ENCODE data around the gene STON2.
"Not testable (repeated sequence)": the region's sequence is repeated elsewhere in the genome, so short reads cannot be mapped to it uniquely, and the experiment has no call there.

The STON2 gene

GRCh38 chr14:81400202-81400678, at the start of gene STON2:
STON2 (minus strand) TSS chr14:81400324; CDS start chr14:81398382, 1,942 bp downstream.
- no peak for DNase-seq (ENCODE audit: insufficient read length, low spot score)
- FAIRE-seq: no peak

- DNase-seq (ENCODE audit: insufficient read length, low spot score): no peak
- no peak for FAIRE-seq
Observed at GRCh38 chr14:81449576-81449975, 49.5 kb upstream of the STON2 start.

- DNase-seq (ENCODE audit: insufficient read length, low spot score) (no peak), FAIRE-seq (no peak)
Observed at GRCh38 chr14:81449114-81449513, 49.0 kb upstream of the STON2 start.

GRCh38 chr14:81447021-81447764, 47.1 kb upstream of the STON2 start:
- DNase-seq (ENCODE audit: insufficient read length, low spot score) (no peak), FAIRE-seq (no peak)

- DNase-seq (ENCODE audit: insufficient read length, low spot score): no peak
- FAIRE-seq: no peak
Observed at GRCh38 chr14:81446279-81447007, 46.3 kb upstream of the STON2 start.

GRCh38 chr14:81441626-81442134, 41.6 kb upstream of the STON2 start:
- no peak for FAIRE-seq
- DNase-seq (ENCODE audit: insufficient read length, low spot score): no peak

- FAIRE-seq: no peak
- no peak for DNase-seq (ENCODE audit: insufficient read length, low spot score)
Observed at GRCh38 chr14:81440041-81440440, 39.9 kb upstream of the STON2 start.

- FAIRE-seq (no peak), DNase-seq (ENCODE audit: insufficient read length, low spot score) (no peak)
Observed at GRCh38 chr14:81437244-81437643, 37.1 kb upstream of the STON2 start.

GRCh38 chr14:81436296-81437138, 36.4 kb upstream of the STON2 start:
- DNase-seq (ENCODE audit: insufficient read length, low spot score) (peak; percentile 66), FAIRE-seq (no peak)

GRCh38 chr14:81435391-81436295, 35.5 kb upstream of the STON2 start:
- FAIRE-seq (no peak), DNase-seq (ENCODE audit: insufficient read length, low spot score) (peak; percentile 36)

- DNase-seq (ENCODE audit: insufficient read length, low spot score) (no peak), FAIRE-seq (no peak)
Observed at GRCh38 chr14:81435048-81435390, 34.9 kb upstream of the STON2 start.

- FAIRE-seq (no peak), DNase-seq (ENCODE audit: insufficient read length, low spot score) (no peak)
Observed at GRCh38 chr14:81434230-81434629, 34.1 kb upstream of the STON2 start.

GRCh38 chr14:81433378-81433777, 33.3 kb upstream of the STON2 start:
- no peak for DNase-seq (ENCODE audit: insufficient read length, low spot score)
- no peak for FAIRE-seq

GRCh38 chr14:81432219-81432661, 32.1 kb upstream of the STON2 start:
- FAIRE-seq: no peak
- no peak for DNase-seq (ENCODE audit: insufficient read length, low spot score)

GRCh38 chr14:81430235-81430634, 30.1 kb upstream of the STON2 start:
- FAIRE-seq: no peak

GRCh38 chr14:81429749-81430148, 29.6 kb upstream of the STON2 start:
- not testable (repeated sequence) for FAIRE-seq

More at GRCh38 chr14:81430235-81430634, 30.1 kb upstream of the STON2 start:
- DNase-seq (ENCODE audit: insufficient read length, low spot score): no peak

GRCh38 chr14:81429028-81429427, 28.9 kb upstream of the STON2 start:
- FAIRE-seq (no peak), DNase-seq (ENCODE audit: insufficient read length, low spot score) (no peak)

More at GRCh38 chr14:81429749-81430148, 29.6 kb upstream of the STON2 start:
- not testable (repeated sequence) for DNase-seq (ENCODE audit: insufficient read length, low spot score)

GRCh38 chr14:81427348-81428058, 27.4 kb upstream of the STON2 start:
- no peak for FAIRE-seq
- no peak for DNase-seq (ENCODE audit: insufficient read length, low spot score)

GRCh38 chr14:81423504-81423903, 23.4 kb upstream of the STON2 start:
- FAIRE-seq (no peak), DNase-seq (ENCODE audit: insufficient read length, low spot score) (no peak)

Measured in GM19239 (cell line).